A673 (cell line): ENCODE measurements around the gene SPECC1. TPM values are rescaled to one million over a fixed set of nuclear protein-coding genes. Genes with fewer than 3 reads are reported as not detected.
A peak's percentile ranks its signal among the peaks of the same experiment; 100 is the strongest.

ENCODE experiments used
- BruUV-seq: library from RNA; stranded (reverse); fragments of 400-500 nt; replicated peaks from 2 replicates; lab custom pipeline; 2021; lab: Mats Ljungman, UMichigan
- CTCF ChIA-PET: fragments of 300-600 bp; sonication (Branson Sonifier 250); formaldehyde crosslinking; loops from one replicate; lab custom pipeline; 2022; ENCODE audit warnings: antibody characterized with exemption; lab: Charles Lee
- POLR2A ChIA-PET: fragments of 300-600 bp; sonication (Branson Sonifier 250); formaldehyde crosslinking; loops from one replicate; lab custom pipeline; 2022; ENCODE audit warnings: antibody characterized with exemption; ENCODE audit not compliant: low non-redundant PET; lab: Charles Lee
- DNase-seq: peaks from one replicate; pipeline ENCODE4 v3.0.0-alpha.2; 2015; ENCODE audit warnings: low spot score
- H3K27ac ChIP-seq: fragments of 200-600 bp; sonication (generic); 2 replicates; pipeline ENCODE4 v1.5.1; 2016; ENCODE audit warnings: mixed run types, low read depth, mild to moderate bottlenecking, mixed read lengths, antibody characterized with exemption, low read length; ENCODE audit not compliant: poor library complexity, severe bottlenecking
- H3K27me3 ChIP-seq: fragments of 200-600 bp; sonication (generic); replicated peaks from 2 replicates; pipeline ENCODE4 v1.6.1; 2017; ENCODE audit warnings: mixed run types, low read depth, mild to moderate bottlenecking, mixed read lengths, antibody characterized with exemption, low read length; ENCODE audit not compliant: insufficient read depth, poor library complexity
- H3K36me3 ChIP-seq: fragments of 200-600 bp; sonication (generic); 2 replicates; pipeline ENCODE4 v1.6.1; 2016; ENCODE audit warnings: mixed run types, mild to moderate bottlenecking, mixed read lengths, antibody characterized with exemption, low read length; ENCODE audit not compliant: insufficient read depth, poor library complexity, severe bottlenecking
- H3K4me1 ChIP-seq: fragments of 200-600 bp; sonication (generic); 2 replicates; pipeline ENCODE4 v1.6.1; 2017; ENCODE audit warnings: mixed run types, mild to moderate bottlenecking, mixed read lengths, antibody characterized with exemption, low read length; ENCODE audit not compliant: insufficient read depth, poor library complexity, severe bottlenecking
- H3K4me3 ChIP-seq: fragments of 200-600 bp; sonication (generic); 2 replicates; pipeline ENCODE4 v1.5.1; 2016; ENCODE audit warnings: low read depth, mixed run types, mild to moderate bottlenecking, mixed read lengths, low read length; ENCODE audit not compliant: poor library complexity, severe bottlenecking
- H3K9me3 ChIP-seq: fragments of 200-600 bp; sonication (generic); 2 replicates; pipeline ENCODE4 v1.6.1; 2016; ENCODE audit warnings: mixed run types, low read depth, mild to moderate bottlenecking, mixed read lengths, antibody characterized with exemption, low read length; ENCODE audit not compliant: poor library complexity, severe bottlenecking
- CTCF ChIP-seq: fragments of 300-800, 200-600 bp; sonication (generic); conservative IDR thresholded peaks from 2 replicates; pipeline ENCODE4 v1.5.1; 2017; ENCODE audit warnings: low read depth, mild to moderate bottlenecking, antibody characterized with exemption, low read length, moderate library complexity, mixed read lengths
- EZH2 ChIP-seq: fragments of 200-600 bp; sonication (generic); IDR thresholded peaks from 2 replicates; pipeline ENCODE4 v1.6.1; 2017; ENCODE audit warnings: borderline replicate concordance, low read depth, mild to moderate bottlenecking, mixed read lengths, antibody characterized with exemption, low read length; ENCODE audit not compliant: poor library complexity, severe bottlenecking
- intact Hi-C: fragments of 100-400 bp; cut with micrococcal nuclease; formaldehyde crosslinking; loops from one replicate; pipeline ENCODE4 v1.10.0; 2022; ENCODE audit not compliant: unreplicated experiment
- total RNA-seq: library from RNA; stranded (reverse); gene quantifications from 2 replicates; pipeline ENCODE4 v1.2.3, GENCODE V29; 2021

SPECC1 gene
- total RNA-seq, 1 experiment from 2014 or later, result 5.8 TPM

- POLR2A ChIA-PET, result interaction anchor here (0.6 kb wide), 1 partner anchor 145 kb away, joined by 5 read pairs; no protein-coding TSS in a partner anchor
- CTCF ChIA-PET, result no interaction called here
Measured at GRCh38 chr17:20155258-20156195, 146.4 kb downstream of the SPECC1 start.

GRCh38 chr17:20156196-20157000, 147.2 kb downstream of the SPECC1 start:
- H3K27me3 ChIP-seq, result peaks cover 23% of the 10 kb centered on the region
- TF ChIP-seq EZH2, result peak; percentile 73
- TF ChIP-seq CTCF, result no peak
- peaks cover 12% of the 10 kb centered on the region for H3K4me1 ChIP-seq
- peak; percentile 9 for DNase-seq
- POLR2A ChIA-PET, result no interaction called here
- H3K27ac ChIP-seq, result no peak overlapping the region
- intact Hi-C loops, result no loop called here
- CTCF ChIA-PET, result no interaction called here
- peak overlapping the region; percentile 55 for H3K4me3 ChIP-seq
- H3K36me3 ChIP-seq, result no peaks in the 10 kb centered on the region
- no TSS peak for BruUV-seq
- no peaks in the 10 kb centered on the region for H3K9me3 ChIP-seq

More at GRCh38 chr17:20155258-20156195, 146.4 kb downstream of the SPECC1 start:
- Histone ChIP-seq H3K36me3 (no peaks in the 10 kb centered on the region), H3K4me1 (peaks cover 12% of the 10 kb centered on the region), H3K9me3 (no peaks in the 10 kb centered on the region), H3K27ac (no peak overlapping the region), H3K4me3 (peak overlapping the region; percentile 55), H3K27me3 (peaks cover 23% of the 10 kb centered on the region)
- DNase-seq, result peak; percentile 94
- intact Hi-C loops, result no loop called here
- BruUV-seq, result no TSS peak
- TF ChIP-seq EZH2, result no peak
- no peak for TF ChIP-seq CTCF

GRCh38 chr17:20157001-20157310, 147.8 kb downstream of the SPECC1 start:
- Histone ChIP-seq H3K4me1 (peaks cover 12% of the 10 kb centered on the region), H3K9me3 (no peaks in the 10 kb centered on the region), H3K27me3 (peaks cover 23% of the 10 kb centered on the region), H3K27ac (no peak overlapping the region), H3K36me3 (no peaks in the 10 kb centered on the region), H3K4me3 (peak overlapping the region; percentile 55)
- CTCF ChIA-PET, result no interaction called here
- no TSS peak for BruUV-seq
- intact Hi-C loops, result no loop called here
- TF ChIP-seq EZH2 (no peak), CTCF (no peak)
- no peak for DNase-seq
- POLR2A ChIA-PET, result no interaction called here
